HCT116 (cell line): ENCODE measurements around the gene CLTA. TPM values are rescaled to one million over a fixed set of nuclear protein-coding genes. Genes with fewer than 3 reads are reported as not detected.

ENCODE experiments used
- total RNA-seq: library from RNA; stranded (reverse); gene quantifications from one replicate; pipeline ENCODE4 v1.2.1, GENCODE V29; 2021; ENCODE audit not compliant: unreplicated experiment

Gene CLTA
- total RNA-seq, 1 experiment from 2014 or later: 152 TPM

Other genes with a start within 250 kb of the CLTA start
- gene OR2S2, start 232.8 kb upstream of the CLTA start, total RNA-seq: not detected
- 3.8 TPM for gene RECK, start 154.0 kb upstream of the CLTA start, total RNA-seq
- gene GLIPR2, start 54.2 kb upstream of the CLTA start, total RNA-seq: 14.5 TPM
- 0.20 TPM for gene CCIN, start 21.5 kb upstream of the CLTA start, total RNA-seq
- 8.4 TPM for gene GNE, start 67.5 kb downstream of the CLTA start, total RNA-seq
- gene RNF38, start 209.3 kb downstream of the CLTA start, total RNA-seq: 18.1 TPM